DMS153 treated with DMSO at 0.1 percent for 48 hours (cell line): ENCODE results near the gene RIPK1.

Experiments
- DNase-seq: peaks from one replicate; lab custom pipeline; 2025; ENCODE audit not compliant: unreplicated experiment; lab: John Stamatoyannopoulos, UW

Gene RIPK1

DNA sequence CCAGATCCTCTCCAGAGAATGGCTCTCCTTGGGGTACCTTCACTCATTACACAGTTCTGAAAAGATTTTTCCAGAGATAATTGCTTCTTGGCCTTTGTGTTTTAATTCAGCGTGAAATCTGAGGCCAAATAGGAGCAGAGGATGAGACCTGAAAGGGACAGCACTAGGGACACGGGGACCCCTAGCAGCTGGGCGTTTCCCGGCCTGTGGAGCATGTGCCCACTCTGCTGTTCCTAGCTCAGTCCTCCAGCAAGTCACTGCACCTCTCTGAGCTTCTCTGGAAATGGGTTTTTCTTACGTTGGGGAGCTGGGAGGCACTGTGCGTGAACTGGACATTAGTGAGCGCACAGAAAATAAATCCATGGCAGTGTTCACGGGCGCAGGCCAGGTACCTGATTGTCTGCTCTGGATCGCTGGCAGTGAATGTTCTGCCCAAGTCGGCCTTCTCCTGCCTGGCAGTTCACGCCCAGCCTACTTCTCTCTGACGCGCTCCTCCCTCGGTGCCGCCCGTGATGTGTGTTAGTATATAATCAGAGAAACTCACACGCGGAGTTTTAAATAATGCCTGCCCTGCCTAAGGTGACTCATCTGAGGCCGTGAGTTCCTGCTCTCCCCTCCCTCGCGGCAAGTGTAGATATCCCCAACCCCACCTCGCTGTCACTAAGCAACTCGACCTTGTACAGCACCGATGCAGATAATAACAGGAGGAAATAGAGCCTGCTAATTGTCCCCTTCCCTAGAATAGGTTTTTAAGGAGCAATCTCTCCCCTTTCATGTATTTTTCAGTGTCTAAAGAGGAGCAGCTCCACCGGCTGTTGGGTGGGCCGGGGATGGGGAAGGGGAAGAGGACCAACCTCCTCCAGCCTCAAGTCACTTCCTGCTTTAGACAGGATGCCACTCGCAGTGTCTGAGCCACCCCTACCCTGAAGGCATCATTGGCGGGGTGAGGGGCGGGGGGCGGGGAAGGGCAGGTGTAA is 91.8 kb downstream of the RIPK1 start:
- peak; percentile 23 for DNase-seq

- DNase-seq: no peak
Observed at GRCh38 chr6:3162067-3162497, 93.8 kb downstream of the RIPK1 start.

DNA sequence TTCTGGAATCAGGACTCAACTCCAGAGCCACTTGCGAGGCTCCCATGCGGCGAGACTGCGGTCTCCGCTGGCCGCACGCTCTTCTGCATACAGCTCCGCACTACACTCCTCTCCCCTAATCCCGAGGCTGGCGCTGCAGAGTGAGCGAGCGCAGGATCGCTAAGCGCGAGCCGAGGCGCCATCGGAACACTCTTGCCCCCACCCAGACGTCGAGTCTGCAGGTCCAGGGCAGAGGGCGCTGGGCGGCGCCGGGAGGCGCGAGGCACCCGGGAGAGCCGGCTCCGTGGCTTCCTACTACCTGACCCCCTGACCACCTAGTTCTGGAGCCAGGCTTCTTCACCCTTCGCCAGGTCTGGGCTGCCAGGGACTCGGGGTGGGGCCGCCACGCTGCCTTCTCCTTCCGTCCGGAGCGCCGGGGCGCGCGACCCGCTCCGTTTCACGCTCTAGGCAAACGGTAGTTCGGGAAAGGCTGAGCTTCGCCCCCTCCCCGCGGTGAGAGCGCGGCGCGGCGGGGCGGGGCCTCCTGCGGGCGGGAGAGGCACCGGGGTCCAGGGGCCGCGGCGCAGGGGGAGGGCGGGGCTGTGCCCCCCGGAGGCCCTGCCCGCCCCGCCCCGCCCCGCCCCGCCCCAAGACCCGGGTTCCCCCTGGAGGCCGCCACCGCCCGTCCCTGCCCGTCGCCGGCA is 94.4 kb downstream of the RIPK1 start:
- DNase-seq: peak; percentile 23

GRCh38 chr6:3163248-3163594 is 94.9 kb downstream of the RIPK1 start:
- no peak for DNase-seq

DNA sequence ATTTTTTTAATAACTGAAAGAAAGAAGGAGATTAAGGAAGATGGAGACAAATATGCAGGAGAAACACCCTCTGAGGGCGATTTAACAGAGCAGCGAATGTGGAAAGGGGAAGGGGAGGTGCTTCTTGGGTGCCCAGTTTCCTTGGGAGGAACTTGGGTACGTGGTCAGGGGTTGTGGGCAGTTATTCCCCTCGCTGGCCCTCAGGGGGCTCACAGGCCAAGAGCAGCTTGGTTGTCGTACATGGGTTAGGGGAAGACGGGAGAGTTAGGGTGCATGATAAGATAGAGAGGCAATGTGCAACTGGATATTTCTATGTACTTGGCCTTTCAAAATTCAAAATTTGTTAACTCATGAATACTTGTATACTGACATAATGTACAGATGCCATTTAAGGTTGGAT is 96.1 kb downstream of the RIPK1 start:
- DNase-seq: no peak
